ENCODE data around the gene REEP6. TPM values are rescaled to one million over a fixed set of nuclear protein-coding genes. Genes with fewer than 3 reads are reported as not detected.

Gene REEP6
- total and polyA plus RNA-seq, 2 donors (not counting 3 experiments of a cell fraction or from before 2014, with no cell fraction given) = 1.3 to 1.5 TPM

GRCh38 chr19:1452802-1453524, 38.0 kb upstream of the REEP6 start:
- FAIRE-seq = no peak
- CTCF ChIA-PET = interaction anchor here (2.4 to 3.7 kb wide), 2 partner anchors 8 to 13 kb away, joined by 14 to 28 read pairs; no protein-coding TSS in a partner anchor

More at GRCh38 chr19:1452802-1453524, 38.0 kb upstream of the REEP6 start:
- BruUV-seq (replicated peaks) = no TSS peak
- Histone ChIP-seq H3K4me2 (ENCODE audit: insufficient read depth, low read length) (no peak overlapping the region), H3K9me3 (replicated peaks; ENCODE audit: control insufficient read depth, insufficient read depth, low read length) (no peaks in the 10 kb centered on the region), H3K27ac (ENCODE audit: insufficient read depth, low read depth, low read length) (no peak overlapping the region), H3K4me1 (ENCODE audit: control insufficient read depth, extremely low read depth, insufficient read depth, low read length) (no peaks in the 10 kb centered on the region), H3K9me1 (replicated peaks; ENCODE audit: control insufficient read depth, extremely low read depth, insufficient read depth, low read length) (no peaks in the 10 kb centered on the region), H3K27me3 (ENCODE audit: control insufficient read depth in 2 of 2, insufficient read depth in 2 of 2, low read length in 2 of 2) (peaks cover 29 to 43% of the 10 kb centered on the region in 2 experiments), H3K36me3 (ENCODE audit: control insufficient read depth in 2 of 2, extremely low read depth in 1 of 2, insufficient read depth in 2 of 2, low read length in 2 of 2) (no peaks in the 10 kb centered on the region), H2AFZ (ENCODE audit: low read depth, low read length) (no peak overlapping the region), H4K20me1 (replicated peaks; ENCODE audit: control insufficient read depth, extremely low read depth, insufficient read depth, low read length) (no peaks in the 10 kb centered on the region), H3K4me3 (replicated peaks in 1 of 3; ENCODE audit: insufficient read depth in 1 of 3, low read depth in 1 of 3, low read length in 3 of 3) (no peak overlapping the region), H3K79me2 (ENCODE audit: control insufficient read depth, insufficient read depth, low read length) (no peaks in the 10 kb centered on the region), H3K9ac (replicated peaks; ENCODE audit: extremely low read depth, insufficient read depth, low read length) (no peak overlapping the region)
- dilution Hi-C loops (cut with MboI; ENCODE audit: extremely low pct_ligation_motif_present, low sequenced_read_pairs) = no loop called here
- TF ChIP-seq MYC (IDR thresholded peaks at IDR 0.05; ENCODE audit: low read depth, low read length) (no peak), GATA2 (IDR thresholded peaks at IDR 0.05; ENCODE audit: insufficient read depth, insufficient read length, low read depth, low read length) (no peak), FOS (IDR thresholded peaks at IDR 0.05; ENCODE audit: borderline replicate concordance, insufficient read depth, low read length) (no peak), CTCF (IDR thresholded peaks at IDR 0.05; ENCODE audit: extremely low read depth in 1 of 2, insufficient read depth in 1 of 2, low read depth in 1 of 2, low read length in 2 of 2) (no peak), MAX (IDR thresholded peaks at IDR 0.05; ENCODE audit: insufficient read depth, insufficient read length) (no peak), POLR2AphosphoS5 (IDR thresholded peaks at IDR 0.05; ENCODE audit: insufficient read depth, low read depth, low read length) (no peak), POLR2A (IDR thresholded peaks at IDR 0.05; ENCODE audit: low read depth, low read length) (no peak), JUN (IDR thresholded peaks at IDR 0.05; ENCODE audit: borderline replicate concordance, insufficient read depth, insufficient read length, low read depth) (no peak), EZH2 (IDR thresholded peaks at IDR 0.05; ENCODE audit: borderline replicate concordance, low read depth, low read length, severe bottlenecking) (no peak)
- POLR2A ChIA-PET = no interaction called here
- no peak for DNase-seq (ENCODE audit: low read depth, low spot score)
- intact Hi-C loops (cut with micrococcal nuclease) = no loop called here
